ENCODE data around the gene RAB26.
"Not testable (repeated sequence)": the region's sequence is repeated elsewhere in the genome, so short reads cannot be mapped to it uniquely, and the experiment has no call there.

Gene RAB26

DNA sequence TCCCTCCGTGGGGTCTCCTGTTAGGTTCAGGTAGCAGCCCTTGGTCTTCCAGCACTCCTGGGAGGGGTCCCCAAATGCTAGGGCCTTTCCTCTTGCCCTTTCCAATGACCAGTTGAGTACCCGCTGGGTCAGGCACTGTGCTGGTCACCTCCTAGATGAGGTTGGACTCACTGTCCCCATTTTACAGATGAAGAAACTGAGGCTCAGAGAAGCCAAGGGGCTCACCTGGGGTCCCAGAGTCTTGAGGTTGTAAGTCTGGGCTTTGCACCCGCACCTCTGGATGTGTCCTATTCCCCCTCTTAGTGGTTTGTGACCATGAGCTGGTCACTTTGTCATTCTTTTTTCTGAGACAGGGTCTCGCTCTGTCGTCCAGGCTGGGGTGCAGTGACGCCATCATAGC is 49.3 kb downstream of the RAB26 start:
- DNase-seq (ENCODE audit: low spot score), result no peak

GRCh38 chr16:2198283-2198682 is 49.9 kb downstream of the RAB26 start:
- DNase-seq (ENCODE audit: low spot score), result no peak

- no peak for DNase-seq (ENCODE audit: low spot score)
These were observed 50.7 kb downstream of the RAB26 start for GRCh38 chr16:2199095-2199494.

DNA sequence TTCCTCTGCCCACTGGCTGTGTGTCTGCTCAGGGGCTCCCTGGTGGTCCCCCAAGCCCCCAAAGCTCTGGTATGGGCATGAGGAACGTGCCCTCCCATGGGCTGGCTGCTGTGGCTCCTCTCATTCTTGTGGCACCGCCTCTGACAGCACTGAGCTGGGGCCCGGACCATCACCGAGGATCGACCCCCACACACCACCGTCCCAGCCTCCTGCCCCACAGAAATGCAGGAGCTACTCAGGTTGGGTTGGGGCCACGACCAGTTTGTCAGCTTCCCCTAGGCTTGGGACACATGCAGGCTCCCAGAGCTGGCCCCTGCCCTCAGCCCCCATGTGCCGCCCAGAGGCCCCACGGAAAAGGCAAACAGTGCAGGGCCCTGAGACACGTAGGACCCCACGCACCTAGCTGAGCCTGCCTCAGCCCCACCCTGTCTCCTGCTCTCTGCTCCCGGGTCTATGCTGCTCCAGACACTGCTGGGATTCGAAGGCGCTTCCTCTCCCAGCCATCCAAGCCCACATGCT is 51.3 kb downstream of the RAB26 start:
- DNase-seq (ENCODE audit: low spot score), result no peak

GRCh38 chr16:2200313-2200712 is 51.9 kb downstream of the RAB26 start:
- DNase-seq (ENCODE audit: low spot score), result no peak

- not testable (repeated sequence) for DNase-seq (ENCODE audit: low spot score)
These were observed 54.8 kb downstream of the RAB26 start for GRCh38 chr16:2203119-2203688.
